Uterus (tissue), 2 donors: ENCODE results near the gene ARID5A.

Experiments used
- POLR2A ChIP-seq, 2 donors: fragments of 450-650 bp; IDR thresholded peaks; one replicate each; pipeline ENCODE4 v1.6.1; 2016; ENCODE audit warnings: antibody characterized with exemption in 2 of 2, mild to moderate bottlenecking in 1 of 2, moderate library complexity in 1 of 2
- TF ChIP-seq, protein P1 (sequence below), 4 experiments: fragments of 200-600 bp in 2 of 4; fragments of 450-650 bp in 2 of 4; sonication (generic) in 2 of 4; IDR thresholded peaks; one replicate each; pipeline ENCODE4 v1.5.1; 2016 to 2019; ENCODE audit warnings: antibody characterized with exemption in 4 of 4, mild to moderate bottlenecking in 2 of 4, moderate library complexity in 1 of 4

DNA sequence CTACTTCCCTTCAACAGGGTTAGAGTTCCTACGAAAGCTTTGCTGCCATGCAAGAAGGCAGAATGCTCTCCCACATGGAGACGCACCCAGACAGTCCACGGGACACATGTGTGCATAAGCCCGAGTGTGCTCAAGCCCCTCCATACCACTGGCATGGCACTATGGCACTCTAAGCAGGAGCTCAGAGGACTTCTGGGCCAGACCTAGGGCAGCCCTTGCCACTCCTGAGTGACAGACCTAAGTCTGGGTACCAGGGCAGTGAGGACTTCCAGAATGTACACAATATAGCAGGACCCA lies 11.4 kb upstream of the ARID5A start:
- TF ChIP-seq, protein P1, sequence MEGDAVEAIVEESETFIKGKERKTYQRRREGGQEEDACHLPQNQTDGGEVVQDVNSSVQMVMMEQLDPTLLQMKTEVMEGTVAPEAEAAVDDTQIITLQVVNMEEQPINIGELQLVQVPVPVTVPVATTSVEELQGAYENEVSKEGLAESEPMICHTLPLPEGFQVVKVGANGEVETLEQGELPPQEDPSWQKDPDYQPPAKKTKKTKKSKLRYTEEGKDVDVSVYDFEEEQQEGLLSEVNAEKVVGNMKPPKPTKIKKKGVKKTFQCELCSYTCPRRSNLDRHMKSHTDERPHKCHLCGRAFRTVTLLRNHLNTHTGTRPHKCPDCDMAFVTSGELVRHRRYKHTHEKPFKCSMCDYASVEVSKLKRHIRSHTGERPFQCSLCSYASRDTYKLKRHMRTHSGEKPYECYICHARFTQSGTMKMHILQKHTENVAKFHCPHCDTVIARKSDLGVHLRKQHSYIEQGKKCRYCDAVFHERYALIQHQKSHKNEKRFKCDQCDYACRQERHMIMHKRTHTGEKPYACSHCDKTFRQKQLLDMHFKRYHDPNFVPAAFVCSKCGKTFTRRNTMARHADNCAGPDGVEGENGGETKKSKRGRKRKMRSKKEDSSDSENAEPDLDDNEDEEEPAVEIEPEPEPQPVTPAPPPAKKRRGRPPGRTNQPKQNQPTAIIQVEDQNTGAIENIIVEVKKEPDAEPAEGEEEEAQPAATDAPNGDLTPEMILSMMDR (IDR thresholded peaks at IDR 0.05): no peak
- TF ChIP-seq POLR2A (IDR thresholded peaks at IDR 0.05): no peak
